OCI-LY7 (cell line): ENCODE measurements around the gene NOM1. TPM values are rescaled to one million over a fixed set of nuclear protein-coding genes. Genes with fewer than 3 reads are reported as not detected.
"Not testable (repeated sequence)": the region's sequence is repeated elsewhere in the genome, so short reads cannot be mapped to it uniquely, and the experiment has no call there.

Experiments
- Bru-seq: library from RNA; stranded (reverse); fragments of 400-500 nt; gene quantifications from one replicate; lab custom pipeline; 2021; lab: Mats Ljungman, UMichigan
- BruChase-seq, 2 experiments: library from RNA; stranded (reverse); fragments of 400-500 nt; gene quantifications; one replicate each; lab custom pipeline; 2021; lab: Mats Ljungman, UMichigan
- BruUV-seq: library from RNA; stranded (reverse); fragments of 400-500 nt; replicated peaks from 2 replicates; lab custom pipeline; 2021; lab: Mats Ljungman, UMichigan
- CTCF ChIA-PET: fragments of 300-600 bp; sonication (Branson Sonifier 250); formaldehyde crosslinking; loops from one replicate; lab custom pipeline; 2022; ENCODE audit warnings: antibody characterized with exemption; ENCODE audit not compliant: unreplicated experiment; lab: Charles Lee
- POLR2A ChIA-PET: fragments of 300-600 bp; sonication (Branson Sonifier 250); formaldehyde crosslinking; loops from one replicate; lab custom pipeline; 2022; ENCODE audit warnings: antibody characterized with exemption; lab: Charles Lee
- DNase-seq: peaks from one replicate; pipeline ENCODE4 v3.0.0-alpha.2; 2015; ENCODE audit warnings: low spot score
- H2AFZ ChIP-seq: fragments of 200-600 bp; sonication (generic), shearing (Covaris generic); 2 replicates; pipeline ENCODE4 v1.6.1; 2014; ENCODE audit warnings: mild to moderate bottlenecking, antibody characterized with exemption, low read length, moderate library complexity
- H3K27ac ChIP-seq: fragments of 200-600 bp; sonication (generic); 2 replicates; pipeline ENCODE4 v1.5.1; 2014; ENCODE audit warnings: mixed run types, low read depth, mild to moderate bottlenecking, moderate library complexity, low read length, inconsistent platforms; ENCODE audit not compliant: poor library complexity, severe bottlenecking
- H3K36me3 ChIP-seq: fragments of 200-600 bp; sonication (generic); 2 replicates; pipeline ENCODE4 v1.6.1; 2014; ENCODE audit warnings: mild to moderate bottlenecking, antibody characterized with exemption, low read length, moderate library complexity, mixed read lengths; ENCODE audit not compliant: insufficient read depth
- H3K4me1 ChIP-seq: fragments of 200-600 bp; sonication (generic); 2 replicates; pipeline ENCODE4 v1.5.1; 2014; ENCODE audit warnings: mild to moderate bottlenecking, low read length; ENCODE audit not compliant: insufficient read depth, poor library complexity, severe bottlenecking
- H3K4me2 ChIP-seq: fragments of 200-600 bp; sonication (generic); 2 replicates; pipeline ENCODE4 v1.6.1; 2014; ENCODE audit warnings: mild to moderate bottlenecking, low read length
- H3K4me3 ChIP-seq: fragments of 200-600 bp; sonication (generic); 2 replicates; pipeline ENCODE4 v1.5.1; 2014; ENCODE audit warnings: mild to moderate bottlenecking, low read depth, low read length; ENCODE audit not compliant: poor library complexity, severe bottlenecking
- H3K79me2 ChIP-seq: fragments of 200-600 bp; sonication (generic); 2 replicates; pipeline ENCODE4 v1.6.1; 2016; ENCODE audit warnings: low read depth, mild to moderate bottlenecking, low read length, moderate library complexity, mixed read lengths; ENCODE audit not compliant: insufficient read depth
- H3K9me2 ChIP-seq: fragments of 200-600 bp; sonication (generic); 2 replicates; pipeline ENCODE4 v1.6.1; 2016; ENCODE audit warnings: mild to moderate bottlenecking, low read length, mixed read lengths; ENCODE audit not compliant: insufficient read depth
- H3K9me3 ChIP-seq: fragments of 200-600 bp; sonication (generic); 2 replicates; pipeline ENCODE4 v1.6.1; 2014; ENCODE audit warnings: mild to moderate bottlenecking, mixed run types, low read length, mixed read lengths
- H4K20me1 ChIP-seq: fragments of 200-600 bp; sonication (generic); 2 replicates; pipeline ENCODE4 v1.6.1; 2014; ENCODE audit warnings: mild to moderate bottlenecking, antibody characterized with exemption, low read length, moderate library complexity, mixed read lengths; ENCODE audit not compliant: insufficient read depth
- EZH2phosphoT487 ChIP-seq: fragments of 200-600 bp; sonication (generic); IDR thresholded peaks from 2 replicates; pipeline ENCODE4 v1.6.1; 2018; ENCODE audit warnings: low read depth, borderline replicate concordance, mild to moderate bottlenecking, mixed run types, antibody characterized with exemption, low read length, moderate library complexity, mixed read lengths
- intact Hi-C: fragments of 100-400 bp; cut with micrococcal nuclease; formaldehyde crosslinking; loops from one replicate; pipeline ENCODE4 v1.10.0; 2022; ENCODE audit not compliant: unreplicated experiment
- long read RNA-seq: library from polyadenylated mRNA; stranded (forward); transcript quantifications from one replicate; pipeline ENCODE4 v2.0.0, GENCODE V29; 2022
- total RNA-seq, 2 experiments: library from RNA; depleted of rRNA in 1 of 2; stranded (reverse); fragments of >200 nt in 1 of 2; shearing (Covaris generic) in 1 of 2; gene quantifications; 2 replicates each; pipeline ENCODE4 v1.2.3, GENCODE V29; 2014 to 2022
- TF ChIP-seq, protein P1 (sequence below): fragments of 200-600 bp; sonication (generic); conservative IDR thresholded peaks from 2 replicates; pipeline ENCODE4 v1.5.1; 2014; ENCODE audit warnings: mild to moderate bottlenecking, antibody characterized with exemption, low read length, moderate library complexity, mixed read lengths

The NOM1 gene, protein sequence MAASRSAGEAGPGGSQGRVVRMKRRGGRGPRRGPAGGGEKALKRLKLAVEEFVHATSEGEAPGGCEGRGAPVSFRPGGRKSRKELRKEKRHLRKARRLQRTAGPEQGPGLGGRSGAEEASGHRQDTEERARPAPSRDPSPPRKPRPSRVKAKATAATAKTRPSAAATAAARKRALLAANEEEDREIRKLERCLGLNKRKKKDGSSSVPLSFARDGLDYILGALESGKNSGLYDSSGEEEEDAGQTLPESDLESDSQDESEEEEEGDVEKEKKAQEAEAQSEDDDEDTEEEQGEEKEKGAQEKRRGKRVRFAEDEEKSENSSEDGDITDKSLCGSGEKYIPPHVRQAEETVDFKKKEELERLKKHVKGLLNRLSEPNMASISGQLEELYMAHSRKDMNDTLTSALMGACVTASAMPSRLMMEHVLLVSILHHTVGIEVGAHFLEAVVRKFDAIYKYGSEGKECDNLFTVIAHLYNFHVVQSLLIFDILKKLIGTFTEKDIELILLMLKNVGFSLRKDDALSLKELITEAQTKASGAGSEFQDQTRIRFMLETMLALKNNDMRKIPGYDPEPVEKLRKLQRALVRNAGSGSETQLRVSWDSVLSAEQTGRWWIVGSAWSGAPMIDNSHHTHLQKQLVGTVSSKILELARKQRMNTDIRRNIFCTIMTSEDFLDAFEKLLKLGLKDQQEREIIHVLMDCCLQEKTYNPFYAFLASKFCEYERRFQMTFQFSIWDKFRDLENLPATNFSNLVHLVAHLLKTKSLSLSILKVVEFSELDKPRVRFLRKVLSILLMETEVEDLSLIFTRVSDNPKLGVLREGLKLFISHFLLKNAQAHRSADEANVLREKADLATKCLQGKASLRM
- 40.2 and 43.8 TPM in 2 replicates for total RNA-seq (2014; rRNA removed; shearing (Covaris generic))
- total RNA-seq (2022), result 59.9 and 65.9 TPM in 2 replicates
- Bru-seq, nascent RNA, result percentile 88 among the genes with signal in this experiment
- percentile 90 among the genes with signal in this experiment for BruChase-seq, experiment 1, labeled RNA remaining after a 6-hour chase
- percentile 92 among the genes with signal in this experiment for BruChase-seq, experiment 2, labeled RNA remaining after a 2-hour chase
- long read RNA-seq, full-length matches to known transcripts, result 10 of 23 reads
- long read RNA-seq, partial matches to known transcripts, result 4 of 23 reads
- long read RNA-seq, other reads (novel, unspliced or antisense), result 9 of 23 reads

DNA sequence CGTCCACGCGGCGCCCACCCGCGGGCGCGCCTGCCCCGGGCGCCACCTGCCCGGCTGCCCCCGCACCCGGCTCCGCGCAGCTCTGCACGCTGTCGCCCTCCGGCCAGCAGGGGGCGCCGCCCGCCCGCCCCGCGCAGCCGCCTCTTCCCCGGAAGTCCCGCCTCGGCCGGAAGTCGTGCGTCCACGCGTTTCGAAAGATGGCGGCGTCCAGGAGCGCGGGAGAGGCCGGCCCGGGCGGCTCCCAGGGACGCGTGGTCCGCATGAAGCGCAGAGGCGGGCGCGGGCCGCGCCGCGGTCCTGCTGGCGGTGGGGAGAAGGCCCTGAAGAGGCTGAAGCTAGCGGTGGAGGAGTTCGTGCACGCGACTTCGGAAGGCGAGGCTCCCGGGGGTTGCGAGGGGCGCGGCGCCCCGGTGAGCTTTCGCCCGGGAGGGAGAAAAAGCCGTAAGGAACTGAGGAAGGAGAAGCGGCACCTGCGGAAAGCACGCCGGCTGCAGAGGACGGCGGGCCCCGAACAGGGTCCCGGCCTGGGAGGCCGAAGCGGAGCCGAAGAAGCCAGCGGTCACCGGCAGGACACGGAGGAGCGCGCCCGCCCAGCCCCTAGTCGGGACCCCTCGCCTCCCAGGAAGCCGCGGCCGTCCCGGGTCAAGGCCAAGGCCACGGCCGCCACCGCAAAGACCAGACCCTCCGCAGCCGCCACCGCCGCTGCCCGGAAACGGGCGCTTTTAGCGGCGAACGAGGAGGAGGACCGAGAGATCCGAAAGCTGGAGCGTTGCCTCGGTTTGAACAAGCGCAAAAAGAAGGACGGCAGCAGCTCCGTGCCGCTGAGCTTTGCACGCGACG, at the start of gene NOM1:
TSS of gene NOM1 (plus strand) at position 172 of the 840 bp plus-strand sequence. CDS start at position 198, 26 bp downstream.
- peak within 1 kb of the TSS; percentile 82 for H3K4me3 ChIP-seq
- H3K9me2 ChIP-seq, result no peaks in the 10 kb centered on the region
- intact Hi-C loops, result loop anchor here (1.0 to 5.0 kb wide), 5 partner anchors 21 to 117 kb away; partner anchors contain the start of gene LMBR1
- peak; percentile 93 for DNase-seq
- BruUV-seq, result TSS peak; percentile 56
- ChIA-PET POLR2A (interaction anchor here (2.8 kb wide), 2 partner anchors 23 to 56 kb away, joined by 15 to 17 read pairs; partner anchors contain the start of gene LMBR1), CTCF (interaction anchor here (0.5 to 1.0 kb wide), 2 partner anchors 13 to 240 kb away, joined by 3 read pairs; no protein-coding TSS in a partner anchor)
- H2AFZ ChIP-seq, result peak within 1 kb of the TSS; percentile 84
- TF ChIP-seq, protein P1, sequence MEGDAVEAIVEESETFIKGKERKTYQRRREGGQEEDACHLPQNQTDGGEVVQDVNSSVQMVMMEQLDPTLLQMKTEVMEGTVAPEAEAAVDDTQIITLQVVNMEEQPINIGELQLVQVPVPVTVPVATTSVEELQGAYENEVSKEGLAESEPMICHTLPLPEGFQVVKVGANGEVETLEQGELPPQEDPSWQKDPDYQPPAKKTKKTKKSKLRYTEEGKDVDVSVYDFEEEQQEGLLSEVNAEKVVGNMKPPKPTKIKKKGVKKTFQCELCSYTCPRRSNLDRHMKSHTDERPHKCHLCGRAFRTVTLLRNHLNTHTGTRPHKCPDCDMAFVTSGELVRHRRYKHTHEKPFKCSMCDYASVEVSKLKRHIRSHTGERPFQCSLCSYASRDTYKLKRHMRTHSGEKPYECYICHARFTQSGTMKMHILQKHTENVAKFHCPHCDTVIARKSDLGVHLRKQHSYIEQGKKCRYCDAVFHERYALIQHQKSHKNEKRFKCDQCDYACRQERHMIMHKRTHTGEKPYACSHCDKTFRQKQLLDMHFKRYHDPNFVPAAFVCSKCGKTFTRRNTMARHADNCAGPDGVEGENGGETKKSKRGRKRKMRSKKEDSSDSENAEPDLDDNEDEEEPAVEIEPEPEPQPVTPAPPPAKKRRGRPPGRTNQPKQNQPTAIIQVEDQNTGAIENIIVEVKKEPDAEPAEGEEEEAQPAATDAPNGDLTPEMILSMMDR, result peak; percentile 64
- no peak for TF ChIP-seq EZH2phosphoT487
- H3K79me2 ChIP-seq, result peaks cover 54% of the 10 kb centered on the region
- peak within 1 kb of the TSS; percentile 62 for H3K27ac ChIP-seq
- H3K36me3 ChIP-seq, result peaks cover 41% of the 10 kb centered on the region
- peaks cover 29% of the 10 kb centered on the region for H4K20me1 ChIP-seq
- peaks cover 25% of the 10 kb centered on the region for H3K4me1 ChIP-seq
- peak within 1 kb of the TSS; percentile 79 for H3K4me2 ChIP-seq
- H3K9me3 ChIP-seq, result peaks cover 5% of the 10 kb centered on the region; the same call in 1 of the 2 replicates

- H2AFZ ChIP-seq, CTCF ChIA-PET: not testable (repeated sequence)
- POLR2A ChIA-PET, result interaction anchor here (1.1 kb wide), 1 partner anchor 30 kb away, joined by 3 read pairs; no protein-coding TSS in a partner anchor
Measured at GRCh38 chr7:156900093-156900492, 49.4 kb upstream of the NOM1 start.

More at GRCh38 chr7:156900093-156900492, 49.4 kb upstream of the NOM1 start:
- BruUV-seq, intact Hi-C loops, H3K9me3 ChIP-seq, H3K4me2 ChIP-seq, H3K9me2 ChIP-seq, H3K79me2 ChIP-seq, H3K4me3 ChIP-seq, DNase-seq, H3K36me3 ChIP-seq, H3K27ac ChIP-seq, H4K20me1 ChIP-seq: not testable (repeated sequence)
- peaks cover 18% of the 10 kb centered on the region for H3K4me1 ChIP-seq
